ENCODE data around the gene UVSSA.

The UVSSA gene

GRCh38 chr4:1359976-1360375 is 13.0 kb downstream of the UVSSA start:
- no peak for TF ChIP-seq CTCF (IDR thresholded peaks at IDR 0.05)

GRCh38 chr4:1360423-1361283 is 13.6 kb downstream of the UVSSA start:
- no peak for TF ChIP-seq CTCF (IDR thresholded peaks at IDR 0.05)

- TF ChIP-seq CTCF (IDR thresholded peaks at IDR 0.05) = no peak
Observed at GRCh38 chr4:1361431-1361830, 14.4 kb downstream of the UVSSA start.

GRCh38 chr4:1362046-1362445 is 15.0 kb downstream of the UVSSA start:
- TF ChIP-seq CTCF (IDR thresholded peaks at IDR 0.05) = no peak

GRCh38 chr4:1362521-1362920 is 15.5 kb downstream of the UVSSA start:
- TF ChIP-seq CTCF (IDR thresholded peaks at IDR 0.05) = no peak

- no peak for TF ChIP-seq CTCF (IDR thresholded peaks at IDR 0.05)
Observed at GRCh38 chr4:1363513-1363912, 16.5 kb downstream of the UVSSA start.

- no peak for TF ChIP-seq CTCF (IDR thresholded peaks at IDR 0.05)
Observed at GRCh38 chr4:1364217-1364616, 17.2 kb downstream of the UVSSA start.
